ENCODE results near the gene PNMA1.

- TF ChIP-seq HDGF (IDR thresholded peaks at IDR 0.05; ENCODE audit: borderline replicate concordance) (no peak), ELF4 (IDR thresholded peaks at IDR 0.05) (no peak), FOXK2 (IDR thresholded peaks at IDR 0.05) (no peak), NFRKB (IDR thresholded peaks at IDR 0.05) (no peak), PKNOX1 (IDR thresholded peaks at IDR 0.05) (no peak), L3MBTL2 (conservative IDR thresholded peaks at IDR 0.05) (no peak), SP1 (IDR thresholded peaks at IDR 0.05) (no peak), ZNF384 (IDR thresholded peaks at IDR 0.05) (no peak), TARDBP (IDR thresholded peaks at IDR 0.05) (no peak), ARNT (IDR thresholded peaks at IDR 0.05) (no peak), LEF1 (IDR thresholded peaks at IDR 0.05; ENCODE audit: borderline replicate concordance) (no peak), BHLHE40 (IDR thresholded peaks at IDR 0.05; ENCODE audit: borderline replicate concordance) (no peak)
Observed at GRCh38 chr14:73695997-73696396, 18.2 kb downstream of the PNMA1 start.

All from HEK293T (cell line).